ENCODE results near the gene PIGM. TPM values are rescaled to one million over a fixed set of nuclear protein-coding genes. Genes with fewer than 3 reads are reported as not detected.
A peak's percentile ranks its signal among the peaks of the same experiment; 100 is the strongest.

The PIGM gene
- total and polyA plus RNA-seq, 4 donors = 8.8 to 19.2 (median 12.3) TPM

DNA sequence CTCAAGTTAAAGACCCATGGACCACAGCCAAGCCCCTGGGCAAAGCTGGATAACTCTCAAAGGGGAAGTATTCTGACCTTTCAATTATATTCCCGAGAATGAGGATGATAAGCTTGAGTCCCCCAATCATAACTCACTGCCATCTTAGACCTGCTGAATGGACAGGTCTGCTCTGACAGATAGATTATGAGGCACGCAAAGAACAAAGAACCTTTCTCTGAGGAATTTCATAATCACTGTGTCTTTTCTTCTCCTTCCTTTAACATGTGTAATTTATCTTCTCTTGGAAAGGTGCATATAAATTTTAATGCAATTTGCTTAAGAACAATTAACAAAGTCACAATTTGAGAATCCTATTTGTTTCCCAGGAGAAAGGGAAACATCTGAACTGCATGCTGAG lies 22.0 kb downstream of the PIGM start:
- no peak for DNase-seq (ENCODE audit: low read depth in 4 of 6, low spot score in 6 of 6)
- no peak overlapping the region for H3K27ac ChIP-seq (ENCODE audit: low read depth, low read length)
- no peaks in the 10 kb centered on the region for H3K4me1 ChIP-seq (ENCODE audit: control insufficient read depth, insufficient read depth, low read length)
- H3K4me3 ChIP-seq (ENCODE audit: low read depth, low read length) = no peak overlapping the region
- WGBS (ENCODE audit: insufficient coverage) = no CpG with 5 or more reads among the region's 2 CpGs
- H3K36me3 ChIP-seq (ENCODE audit: control insufficient read depth, insufficient read depth, low read length) = no peaks in the 10 kb centered on the region
- no peaks in the 10 kb centered on the region for H3K27me3 ChIP-seq (ENCODE audit: control insufficient read depth, insufficient read depth, low read length)
- no peaks in the 10 kb centered on the region for H3K9me3 ChIP-seq (ENCODE audit: control insufficient read depth, insufficient read depth, low read length)

DNA sequence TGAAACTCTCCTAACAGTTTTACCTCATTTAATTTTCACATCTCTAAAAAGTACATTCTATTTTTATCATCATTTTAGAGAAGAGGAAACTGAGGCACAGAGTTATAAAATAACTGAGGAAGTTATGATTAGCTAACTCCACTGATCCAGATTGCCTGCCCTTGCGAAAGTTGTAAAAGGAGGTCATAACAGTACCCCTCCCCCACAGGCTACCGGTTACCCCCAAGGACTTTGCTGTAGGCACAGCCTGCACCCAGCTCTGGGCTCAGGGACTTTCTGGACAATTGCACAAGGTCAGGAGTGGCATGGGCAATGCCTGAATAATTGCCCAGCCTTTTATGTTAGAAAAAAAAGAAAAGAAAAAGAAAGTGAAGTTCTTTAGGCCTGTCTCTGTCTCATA lies 22.7 kb downstream of the PIGM start:
- H3K4me1 ChIP-seq (ENCODE audit: control insufficient read depth, insufficient read depth, low read length) = no peaks in the 10 kb centered on the region
- H3K9me3 ChIP-seq (ENCODE audit: control insufficient read depth, insufficient read depth, low read length) = no peaks in the 10 kb centered on the region
- WGBS (ENCODE audit: insufficient coverage) = 0% methylated on average over 1 of the region's 2 CpGs
- DNase-seq (ENCODE audit: low read depth in 4 of 6, low spot score in 6 of 6) = no peak
- H3K4me3 ChIP-seq (ENCODE audit: low read depth, low read length) = no peak overlapping the region
- H3K36me3 ChIP-seq (ENCODE audit: control insufficient read depth, insufficient read depth, low read length) = no peaks in the 10 kb centered on the region
- H3K27me3 ChIP-seq (ENCODE audit: control insufficient read depth, insufficient read depth, low read length) = no peaks in the 10 kb centered on the region
- H3K27ac ChIP-seq (ENCODE audit: low read depth, low read length) = no peak overlapping the region

DNA sequence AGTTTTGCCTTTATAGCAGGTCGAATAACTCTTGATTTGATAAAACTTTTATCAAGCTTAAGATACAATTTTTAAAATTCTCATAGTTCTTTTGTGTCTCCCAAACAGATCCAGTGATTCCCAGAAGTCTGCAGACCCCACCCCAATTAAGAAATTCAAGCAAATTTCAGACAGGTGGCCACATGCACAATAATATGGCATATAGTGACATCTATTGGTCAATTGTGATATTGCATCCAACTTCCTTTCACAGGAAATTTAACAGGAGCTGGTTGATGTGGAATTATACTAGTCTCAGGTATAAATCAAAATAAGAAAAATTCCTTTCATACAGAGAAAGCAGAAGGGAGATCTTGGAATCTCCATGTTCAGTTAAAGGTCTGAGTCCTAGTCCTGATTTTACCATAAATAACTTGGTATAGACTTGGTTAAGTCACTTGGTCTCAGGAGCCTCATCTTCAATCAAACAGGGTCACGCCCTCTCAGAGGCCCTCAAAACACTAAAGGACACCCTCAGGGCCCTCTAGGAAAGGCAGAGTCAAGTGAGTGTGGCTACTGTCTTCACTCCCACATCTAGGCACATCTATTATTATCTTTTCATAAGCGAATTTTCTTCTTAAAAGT lies 24.1 kb downstream of the PIGM start:
- Histone ChIP-seq H3K4me3 (ENCODE audit: low read depth, low read length) (no peak overlapping the region), H3K36me3 (ENCODE audit: control insufficient read depth, insufficient read depth, low read length) (no peaks in the 10 kb centered on the region), H3K4me1 (ENCODE audit: control insufficient read depth, insufficient read depth, low read length) (no peaks in the 10 kb centered on the region), H3K9me3 (ENCODE audit: control insufficient read depth, insufficient read depth, low read length) (no peaks in the 10 kb centered on the region), H3K27me3 (ENCODE audit: control insufficient read depth, insufficient read depth, low read length) (no peaks in the 10 kb centered on the region), H3K27ac (ENCODE audit: low read depth, low read length) (no peak overlapping the region)
- DNase-seq (ENCODE audit: low read depth in 4 of 6, low spot score in 6 of 6) = peak in 5 of 6 donors; percentile 6 to 89 (median 46)
- WGBS (ENCODE audit: insufficient coverage) = 63% methylated on average over 2 of the region's 3 CpGs

DNA sequence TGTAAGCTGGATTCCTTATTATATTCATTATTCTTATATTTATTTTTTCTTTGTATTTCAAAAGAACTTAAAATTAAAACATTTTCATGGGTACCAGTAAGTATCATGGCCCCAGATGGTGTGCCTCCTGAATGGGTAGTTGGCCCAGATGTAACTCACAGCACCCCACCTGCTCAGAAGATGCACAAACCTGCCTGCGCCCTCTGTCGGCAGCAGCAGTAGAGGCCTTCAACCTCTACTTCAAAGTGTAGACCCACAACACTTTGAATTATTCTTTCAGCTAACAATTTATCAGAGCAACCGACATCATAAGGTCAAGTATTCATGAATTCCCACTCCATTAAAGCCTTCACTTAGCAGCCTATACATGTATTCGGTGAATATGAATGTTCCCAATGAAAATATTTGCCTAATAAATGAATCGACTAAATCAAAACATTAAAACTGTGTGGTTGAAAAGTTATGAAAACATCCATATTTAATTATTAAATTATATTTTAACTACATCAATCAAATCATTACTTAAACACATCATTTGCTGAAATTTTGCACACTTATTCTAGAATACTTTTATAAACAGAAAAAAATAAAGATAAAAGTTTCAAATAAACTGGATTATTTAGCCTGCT lies 25.4 kb downstream of the PIGM start:
- Histone ChIP-seq H3K27ac (ENCODE audit: low read depth, low read length) (no peak overlapping the region), H3K9me3 (ENCODE audit: control insufficient read depth, insufficient read depth, low read length) (no peaks in the 10 kb centered on the region), H3K4me3 (ENCODE audit: low read depth, low read length) (no peak overlapping the region), H3K4me1 (ENCODE audit: control insufficient read depth, insufficient read depth, low read length) (no peaks in the 10 kb centered on the region), H3K36me3 (ENCODE audit: control insufficient read depth, insufficient read depth, low read length) (no peaks in the 10 kb centered on the region), H3K27me3 (ENCODE audit: control insufficient read depth, insufficient read depth, low read length) (no peaks in the 10 kb centered on the region)
- 0% methylated on average over 1 of the region's 5 CpGs for WGBS (ENCODE audit: insufficient coverage)
- DNase-seq (ENCODE audit: low read depth in 4 of 6, low spot score in 6 of 6) = peak in 3 of 6 donors; percentile 13 to 84 (median 71)

DNA sequence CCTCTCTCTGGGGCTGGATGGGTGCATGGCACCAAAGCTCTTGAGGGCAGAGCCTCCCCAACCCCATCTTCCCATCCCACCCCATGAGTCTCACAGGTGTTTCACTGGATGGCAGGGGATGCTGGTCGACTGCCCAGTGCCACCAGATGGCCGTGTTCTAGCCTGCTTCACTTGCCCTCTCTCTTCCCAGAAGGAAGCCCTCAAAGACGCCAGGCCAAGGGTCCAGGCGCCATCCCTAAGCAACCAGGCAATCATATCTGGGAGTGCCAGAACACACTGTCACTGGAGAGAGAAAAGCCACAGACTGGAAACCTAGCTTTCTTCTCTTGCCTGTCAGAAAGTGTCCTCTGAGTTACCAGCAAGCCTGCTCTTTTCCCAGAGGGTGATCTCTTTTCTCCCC lies 26.7 kb downstream of the PIGM start:
- no peak for DNase-seq (ENCODE audit: low read depth in 4 of 6, low spot score in 6 of 6)
- Histone ChIP-seq H3K4me3 (ENCODE audit: low read depth, low read length) (no peak overlapping the region), H3K27me3 (ENCODE audit: control insufficient read depth, insufficient read depth, low read length) (no peaks in the 10 kb centered on the region), H3K36me3 (ENCODE audit: control insufficient read depth, insufficient read depth, low read length) (no peaks in the 10 kb centered on the region), H3K27ac (ENCODE audit: low read depth, low read length) (no peak overlapping the region), H3K4me1 (ENCODE audit: control insufficient read depth, insufficient read depth, low read length) (no peaks in the 10 kb centered on the region), H3K9me3 (ENCODE audit: control insufficient read depth, insufficient read depth, low read length) (no peaks in the 10 kb centered on the region)
- WGBS (ENCODE audit: insufficient coverage) = 71% methylated on average over 4 of the region's 4 CpGs

DNA sequence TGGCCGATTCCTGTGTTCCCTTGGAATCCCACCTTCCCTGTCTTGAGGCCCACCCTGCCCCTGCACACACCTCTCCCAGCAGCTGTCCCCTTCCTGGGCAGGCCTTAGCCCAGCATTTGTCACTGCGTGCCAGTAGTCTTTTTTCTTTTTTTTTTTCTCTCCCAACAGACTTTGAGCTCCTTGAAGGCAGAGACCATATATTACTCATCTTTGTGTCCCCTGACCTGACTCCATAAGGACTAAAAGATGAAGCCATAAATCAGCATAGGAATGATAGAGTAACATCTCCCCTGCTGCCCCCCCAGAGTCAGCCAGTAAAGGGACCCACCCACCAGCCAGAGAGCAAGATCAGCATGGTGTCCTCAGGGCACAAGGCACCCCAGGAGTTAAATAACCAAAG lies 27.4 kb downstream of the PIGM start:
- 75% methylated on average over 2 of the region's 2 CpGs for WGBS (ENCODE audit: insufficient coverage)
- no peaks in the 10 kb centered on the region for H3K4me1 ChIP-seq (ENCODE audit: control insufficient read depth, insufficient read depth, low read length)

DNA sequence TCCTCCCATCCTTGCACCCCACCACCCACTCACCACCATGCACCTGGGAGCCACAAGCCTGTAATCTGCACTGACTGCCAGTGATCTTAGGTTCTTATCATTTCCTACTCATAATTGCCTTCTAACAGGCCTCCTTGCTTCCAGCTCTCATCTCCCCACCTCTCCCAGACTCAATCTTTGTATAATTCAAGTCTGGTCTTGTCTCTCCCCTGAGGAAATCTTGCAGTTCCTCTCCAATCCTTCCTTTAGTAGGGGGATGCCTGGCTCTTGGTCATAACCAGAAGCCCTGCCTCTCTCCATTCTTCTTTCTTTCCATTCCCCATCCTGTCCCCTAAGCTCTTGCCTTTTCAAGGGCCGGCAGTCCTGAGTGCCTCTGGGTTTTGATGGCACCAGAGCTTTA lies 27.8 kb downstream of the PIGM start:
- WGBS (ENCODE audit: insufficient coverage) = 62% methylated on average over 1 of the region's 1 CpG

More for the DNA sequence above, 27.4 kb downstream of the PIGM start:
- Histone ChIP-seq H3K27ac (ENCODE audit: low read depth, low read length) (no peak overlapping the region), H3K9me3 (ENCODE audit: control insufficient read depth, insufficient read depth, low read length) (no peaks in the 10 kb centered on the region), H3K27me3 (ENCODE audit: control insufficient read depth, insufficient read depth, low read length) (no peaks in the 10 kb centered on the region), H3K36me3 (ENCODE audit: control insufficient read depth, insufficient read depth, low read length) (no peaks in the 10 kb centered on the region), H3K4me3 (ENCODE audit: low read depth, low read length) (no peak overlapping the region)
- no peak for DNase-seq (ENCODE audit: low read depth in 4 of 6, low spot score in 6 of 6)

DNA sequence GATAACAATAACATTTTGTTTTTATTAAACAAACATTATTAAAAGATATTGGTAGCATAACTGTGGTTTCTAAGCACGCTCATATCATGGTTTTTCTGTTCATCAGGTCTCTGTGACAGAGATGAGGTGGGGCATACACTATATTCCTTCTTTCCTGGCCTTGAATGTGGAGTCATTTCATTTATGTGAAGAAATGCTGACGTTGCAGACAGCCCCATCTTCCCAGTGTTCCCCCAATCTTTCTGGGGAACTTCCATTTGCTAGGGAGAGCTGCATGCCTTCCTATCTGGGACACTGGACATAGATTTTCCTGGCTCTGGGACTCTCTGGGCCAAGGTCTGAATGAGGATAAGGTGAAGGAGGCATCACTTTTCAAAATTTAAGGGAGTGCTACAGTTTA lies 30.4 kb downstream of the PIGM start:
- H3K36me3 ChIP-seq (ENCODE audit: control insufficient read depth, insufficient read depth, low read length) = no peaks in the 10 kb centered on the region
- H3K4me1 ChIP-seq (ENCODE audit: control insufficient read depth, insufficient read depth, low read length) = no peaks in the 10 kb centered on the region
- no peak for DNase-seq (ENCODE audit: low read depth in 4 of 6, low spot score in 6 of 6)
- no peak overlapping the region for H3K27ac ChIP-seq (ENCODE audit: low read depth, low read length)
- no peak overlapping the region for H3K4me3 ChIP-seq (ENCODE audit: low read depth, low read length)
- H3K27me3 ChIP-seq (ENCODE audit: control insufficient read depth, insufficient read depth, low read length) = no peaks in the 10 kb centered on the region
- 80% methylated on average over 1 of the region's 2 CpGs for WGBS (ENCODE audit: insufficient coverage)
- H3K9me3 ChIP-seq (ENCODE audit: control insufficient read depth, insufficient read depth, low read length) = no peaks in the 10 kb centered on the region

More for the DNA sequence above, 27.8 kb downstream of the PIGM start:
- H3K4me1 ChIP-seq (ENCODE audit: control insufficient read depth, insufficient read depth, low read length) = no peaks in the 10 kb centered on the region
- H3K9me3 ChIP-seq (ENCODE audit: control insufficient read depth, insufficient read depth, low read length) = no peaks in the 10 kb centered on the region
- no peak for DNase-seq (ENCODE audit: low read depth in 4 of 6, low spot score in 6 of 6)
- no peak overlapping the region for H3K27ac ChIP-seq (ENCODE audit: low read depth, low read length)
- H3K36me3 ChIP-seq (ENCODE audit: control insufficient read depth, insufficient read depth, low read length) = no peaks in the 10 kb centered on the region
- no peaks in the 10 kb centered on the region for H3K27me3 ChIP-seq (ENCODE audit: control insufficient read depth, insufficient read depth, low read length)
- no peak overlapping the region for H3K4me3 ChIP-seq (ENCODE audit: low read depth, low read length)

DNA sequence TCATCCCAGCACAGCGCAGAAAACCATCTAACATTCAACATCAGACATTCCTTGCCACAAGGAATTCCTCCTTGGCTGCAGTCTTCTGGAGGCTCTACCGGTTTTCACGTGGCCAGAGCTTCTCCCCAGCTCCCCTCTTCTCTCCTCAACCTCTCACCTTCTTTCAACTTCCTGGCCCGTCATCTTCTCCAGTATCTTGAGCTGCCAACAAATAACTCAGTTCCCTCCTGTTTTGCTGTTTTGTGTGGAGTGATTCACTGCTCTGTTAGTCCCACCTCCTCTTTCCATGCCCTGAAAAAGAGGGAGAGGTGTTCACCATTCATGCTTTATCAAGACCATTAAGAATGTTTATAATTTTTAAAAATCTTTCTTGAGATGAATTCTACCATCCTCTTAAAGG lies 32.6 kb downstream of the PIGM start:
- Histone ChIP-seq H3K27ac (ENCODE audit: low read depth, low read length) (no peak overlapping the region), H3K9me3 (ENCODE audit: control insufficient read depth, insufficient read depth, low read length) (no peaks in the 10 kb centered on the region), H3K4me1 (ENCODE audit: control insufficient read depth, insufficient read depth, low read length) (no peaks in the 10 kb centered on the region), H3K36me3 (ENCODE audit: control insufficient read depth, insufficient read depth, low read length) (no peaks in the 10 kb centered on the region), H3K4me3 (ENCODE audit: low read depth, low read length) (no peak overlapping the region), H3K27me3 (ENCODE audit: control insufficient read depth, insufficient read depth, low read length) (no peaks in the 10 kb centered on the region)
- no peak for DNase-seq (ENCODE audit: low read depth in 4 of 6, low spot score in 6 of 6)
- WGBS (ENCODE audit: insufficient coverage) = 84% methylated on average over 3 of the region's 4 CpGs

DNA sequence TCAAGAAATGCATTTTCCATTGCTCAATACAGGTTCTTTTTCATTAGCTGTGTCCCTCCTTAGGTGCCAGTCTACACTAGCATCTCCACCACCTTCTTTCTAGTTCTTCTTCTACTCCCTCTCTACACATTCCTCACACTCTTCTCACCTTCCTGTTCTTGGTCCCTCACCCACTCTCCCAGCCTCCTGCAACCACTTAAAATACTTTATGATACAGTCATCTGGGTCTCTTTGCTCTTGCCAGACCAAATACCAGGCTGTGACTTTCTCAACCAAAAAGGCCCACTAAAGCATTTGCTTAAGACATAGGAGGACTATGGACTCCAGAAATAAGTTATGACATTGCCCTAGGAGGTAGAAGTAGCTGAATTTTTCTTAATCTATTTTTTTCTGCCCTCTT lies 35.1 kb downstream of the PIGM start:
- Histone ChIP-seq H3K27me3 (ENCODE audit: control insufficient read depth, insufficient read depth, low read length) (no peaks in the 10 kb centered on the region), H3K9me3 (ENCODE audit: control insufficient read depth, insufficient read depth, low read length) (no peaks in the 10 kb centered on the region), H3K27ac (ENCODE audit: low read depth, low read length) (no peak overlapping the region), H3K4me3 (ENCODE audit: low read depth, low read length) (no peak overlapping the region), H3K36me3 (ENCODE audit: control insufficient read depth, insufficient read depth, low read length) (no peaks in the 10 kb centered on the region), H3K4me1 (ENCODE audit: control insufficient read depth, insufficient read depth, low read length) (no peaks in the 10 kb centered on the region)
- DNase-seq (ENCODE audit: low read depth in 4 of 6, low spot score in 6 of 6) = no peak
